NCI-H524 (cell line): ENCODE measurements around the gene JAZF1.
A peak's percentile ranks its signal among the peaks of the same experiment; 100 is the strongest.
"Not testable (repeated sequence)": the region's sequence is repeated elsewhere in the genome, so short reads cannot be mapped to it uniquely, and the experiment has no call there.

Experiments used
- DNase-seq, 2 experiments: peaks; one replicate each; lab custom pipeline; 2025; lab: John Stamatoyannopoulos, UW

JAZF1 gene

GRCh38 chr7:27912751-27913150, 267.8 kb downstream of the JAZF1 start:
- no peak for DNase-seq

GRCh38 chr7:27911920-27912319, 268.7 kb downstream of the JAZF1 start:
- peak in 1 of 2 experiments; percentile 20 for DNase-seq

DNA sequence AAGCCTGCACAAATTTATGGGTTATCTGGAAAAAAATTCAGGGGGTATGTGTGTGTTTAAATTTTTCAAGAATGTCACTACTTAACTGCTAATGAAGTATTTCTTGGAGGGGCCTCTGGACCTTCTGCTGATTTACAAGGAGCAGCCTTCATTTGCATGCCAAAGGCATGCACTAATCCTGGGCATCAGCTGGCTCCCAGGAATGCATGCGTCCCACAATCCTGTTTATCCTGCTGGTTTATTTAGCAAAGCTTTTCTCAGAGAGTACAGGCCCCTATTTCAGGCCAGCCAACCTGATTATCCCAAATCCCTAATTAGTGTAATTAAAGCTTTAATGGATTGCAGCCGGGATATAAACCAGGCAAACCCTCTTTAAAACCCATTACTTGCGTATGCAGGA, 270.3 kb downstream of the JAZF1 start:
- DNase-seq: peak; percentile 61 to 82

GRCh38 chr7:27908534-27909165, 271.9 kb downstream of the JAZF1 start:
- DNase-seq: no peak

DNA sequence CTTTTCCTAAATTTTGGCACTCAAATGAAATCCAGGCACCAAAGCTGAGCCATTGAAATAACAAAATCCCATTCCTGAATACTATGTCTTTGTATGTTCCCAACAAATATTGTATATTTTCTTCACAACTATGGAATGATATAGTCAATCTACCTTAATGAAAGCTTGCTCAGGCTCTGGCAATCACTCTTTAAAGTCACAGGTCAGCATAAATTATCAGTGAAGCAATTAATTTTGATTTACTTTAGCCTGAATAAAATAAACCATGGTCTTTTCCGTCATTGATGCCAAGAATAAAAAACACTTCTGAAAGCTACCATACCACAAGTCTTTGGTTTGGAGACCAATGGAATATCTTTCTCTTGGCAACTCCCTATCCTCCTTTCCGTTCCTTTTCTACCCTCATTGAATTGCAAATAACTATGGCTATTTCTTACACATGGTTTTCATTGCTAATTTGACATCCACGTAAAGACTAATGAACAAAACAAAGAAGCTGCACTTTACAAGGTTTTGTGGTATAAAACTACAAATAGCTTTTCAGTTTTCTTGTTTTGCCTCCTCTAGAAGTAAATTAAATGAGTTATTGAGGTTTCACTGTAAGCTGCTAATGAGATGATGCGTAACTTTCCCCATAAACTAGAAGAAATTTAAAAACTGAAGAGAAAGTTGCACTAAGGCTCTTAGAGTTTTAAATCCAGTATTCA, 274.1 kb downstream of the JAZF1 start:
- DNase-seq: no peak

- DNase-seq: no peak
Measured at GRCh38 chr7:27905951-27906350, 274.6 kb downstream of the JAZF1 start.

- no peak for DNase-seq
Measured at GRCh38 chr7:27901028-27901760, 279.4 kb downstream of the JAZF1 start.

- DNase-seq: no peak
Measured at GRCh38 chr7:27900006-27900405, 280.6 kb downstream of the JAZF1 start.

DNA sequence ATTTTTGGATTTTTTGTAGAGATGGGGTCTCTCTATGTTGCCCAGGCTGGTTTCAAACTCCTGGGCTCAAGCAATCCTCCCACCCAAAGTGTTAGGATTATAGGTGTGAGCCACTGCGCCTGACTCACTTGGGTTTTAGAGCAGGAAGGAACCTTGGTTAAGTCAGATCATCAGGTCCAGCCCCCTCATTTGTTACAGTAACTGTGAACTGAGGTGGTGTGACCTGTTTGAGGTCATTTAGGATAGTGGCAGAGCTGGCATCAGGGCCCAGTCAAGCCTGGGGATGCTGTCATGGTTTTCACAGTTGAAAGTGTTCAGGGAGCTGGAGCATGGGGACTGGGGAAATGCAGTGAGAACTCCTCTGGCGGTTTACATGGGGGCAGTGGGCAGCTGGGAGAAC, 281.0 kb downstream of the JAZF1 start:
- DNase-seq: no peak

DNA sequence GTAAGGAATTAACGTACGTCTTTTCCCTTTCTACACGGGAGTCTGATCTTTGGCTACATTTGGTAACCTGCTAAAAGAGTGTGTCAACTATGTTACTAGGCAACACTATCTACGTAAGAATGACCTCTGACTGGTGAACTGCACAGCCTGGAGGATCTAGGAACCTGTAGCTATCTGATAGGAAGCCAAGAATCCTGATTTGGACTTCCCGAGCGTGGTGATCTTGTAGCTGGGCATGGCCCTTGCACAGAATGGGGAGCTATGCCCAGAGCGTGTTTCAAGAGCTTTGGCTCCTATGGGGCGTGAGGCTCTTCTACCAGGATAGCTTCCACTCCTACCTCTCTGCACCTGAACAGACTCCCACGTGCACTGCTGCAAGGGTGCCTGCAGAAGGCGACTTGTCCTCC, 283.2 kb downstream of the JAZF1 start:
- DNase-seq: no peak

GRCh38 chr7:27897001-27897400, 283.6 kb downstream of the JAZF1 start:
- DNase-seq: no peak

DNA sequence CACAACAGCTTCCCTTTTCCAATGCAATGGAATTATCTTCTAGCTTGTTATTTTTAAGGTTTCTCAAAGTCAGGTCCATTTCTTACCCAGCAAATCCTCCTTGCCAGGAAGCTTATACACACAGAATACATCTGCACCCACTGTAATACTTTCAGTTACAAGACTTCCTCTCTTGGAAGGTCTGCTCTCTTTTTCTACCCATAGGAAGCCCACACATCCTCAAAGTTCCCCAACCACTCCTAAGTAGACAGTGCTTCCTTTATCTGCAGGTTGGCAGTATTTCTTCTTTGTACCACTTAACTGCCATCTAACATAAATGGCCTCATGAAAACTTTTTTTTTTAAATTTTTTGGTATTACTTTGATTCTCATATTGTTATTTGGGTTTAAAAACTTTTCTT, 285.0 kb downstream of the JAZF1 start:
- DNase-seq: no peak

DNA sequence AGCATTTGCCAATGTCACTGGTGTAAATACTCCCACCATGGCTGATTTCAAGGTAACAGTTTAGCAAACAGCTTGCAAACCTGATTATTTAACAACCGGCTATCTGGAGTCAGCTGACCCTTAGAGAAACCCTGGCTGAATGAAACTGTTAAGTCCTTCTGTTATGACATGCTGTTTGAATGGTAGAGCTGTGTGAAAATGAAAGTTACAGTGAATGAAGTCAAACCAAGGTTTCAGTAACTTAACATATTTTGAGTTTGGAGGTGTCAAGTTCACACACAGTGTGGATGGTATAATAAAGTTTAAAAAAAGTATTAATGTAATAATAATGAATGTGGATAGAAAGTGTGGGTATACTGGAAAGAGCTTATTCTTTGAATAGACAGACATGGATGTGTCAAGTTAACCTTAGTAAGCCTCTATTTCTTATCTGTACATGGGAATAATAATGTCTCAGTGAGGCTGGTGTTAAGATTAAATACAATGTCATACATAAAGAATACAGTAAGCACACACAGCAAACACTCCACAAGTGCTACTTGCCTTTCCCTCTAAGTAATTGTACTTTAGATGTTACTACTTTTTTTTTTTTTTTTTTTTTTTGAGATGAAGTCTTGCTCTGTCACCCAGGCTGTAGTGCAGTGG, 290.3 kb downstream of the JAZF1 start:
- no peak for DNase-seq

DNA sequence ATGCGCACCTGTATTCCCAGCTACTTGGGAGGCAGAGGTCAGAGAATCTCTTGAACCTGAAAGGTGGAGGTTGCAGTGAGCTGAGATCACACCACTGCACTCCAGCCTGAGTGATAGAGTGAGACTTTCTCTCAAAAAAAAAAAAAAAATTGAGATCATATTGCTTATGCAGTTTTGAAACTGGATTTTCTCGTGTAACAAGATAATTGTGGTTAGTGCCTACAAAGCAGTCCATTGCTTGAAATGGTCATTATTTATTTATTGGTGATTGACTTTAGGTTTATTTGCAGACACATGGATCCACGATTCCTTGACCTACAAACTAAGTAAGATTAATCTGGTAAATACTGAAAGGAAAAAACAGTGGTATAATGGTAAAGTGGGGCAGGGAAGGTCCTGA, 290.8 kb downstream of the JAZF1 start:
- DNase-seq: no peak

DNA sequence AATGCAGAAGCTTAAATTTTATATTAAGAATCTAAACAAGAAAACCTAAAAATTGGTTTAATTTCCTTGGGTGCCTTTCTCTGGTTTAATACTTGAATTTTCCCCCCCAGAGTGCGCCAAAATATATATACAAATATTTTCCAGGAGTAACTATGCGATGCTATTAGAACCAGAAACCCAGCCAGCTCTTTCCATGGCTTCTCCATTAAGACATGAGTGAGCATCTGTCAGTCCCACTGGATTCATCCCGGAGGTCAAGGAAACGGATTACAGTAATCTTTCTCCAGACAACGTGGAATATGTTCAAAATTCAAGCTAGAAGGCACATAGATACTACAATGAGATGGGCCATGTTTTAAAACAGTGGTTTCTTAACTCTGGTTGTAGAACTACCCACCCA, 291.9 kb downstream of the JAZF1 start:
- DNase-seq: peak in 1 of 2 experiments; percentile 49

DNA sequence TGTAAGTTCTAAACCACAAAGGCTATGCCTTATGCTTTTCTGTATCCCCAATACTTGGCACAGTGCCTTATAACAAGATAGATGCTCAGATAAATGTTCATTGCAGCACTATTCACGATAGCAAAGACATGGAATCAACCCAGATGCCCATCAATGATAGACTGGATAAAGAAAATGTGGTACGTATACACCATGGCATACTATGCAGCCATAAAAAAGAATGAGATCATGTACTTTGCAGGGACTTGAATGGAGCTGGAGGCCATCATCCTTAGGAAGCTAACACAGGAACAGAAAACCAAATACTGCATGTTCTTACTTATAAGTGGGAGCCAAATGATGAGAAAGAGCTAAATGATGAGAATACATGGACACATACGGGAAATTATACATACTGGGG, 293.9 kb downstream of the JAZF1 start:
- not testable (repeated sequence) for DNase-seq

DNA sequence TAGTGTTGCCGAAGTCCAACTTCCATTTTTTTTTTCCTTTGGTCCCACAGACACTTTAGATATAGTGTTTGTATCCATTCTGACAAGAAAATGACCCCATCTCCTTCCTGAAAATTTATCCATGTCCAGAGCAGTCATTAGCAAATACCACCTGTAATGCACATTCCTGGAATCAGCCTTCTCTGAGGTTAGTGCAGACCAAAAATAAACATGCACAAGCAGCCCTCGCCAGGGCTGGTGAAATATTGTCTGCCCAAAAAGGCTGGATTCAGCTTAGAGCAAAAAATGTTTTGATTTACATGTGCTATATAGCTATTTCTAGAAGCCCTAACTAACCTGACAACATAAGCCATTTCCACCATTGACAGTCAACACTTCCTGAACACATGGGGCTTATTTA, 294.9 kb downstream of the JAZF1 start:
- DNase-seq: no peak

GRCh38 chr7:27883696-27884095, 296.9 kb downstream of the JAZF1 start:
- no peak for DNase-seq

- no peak for DNase-seq
Measured at GRCh38 chr7:27876756-27877155, 303.8 kb downstream of the JAZF1 start.

DNA sequence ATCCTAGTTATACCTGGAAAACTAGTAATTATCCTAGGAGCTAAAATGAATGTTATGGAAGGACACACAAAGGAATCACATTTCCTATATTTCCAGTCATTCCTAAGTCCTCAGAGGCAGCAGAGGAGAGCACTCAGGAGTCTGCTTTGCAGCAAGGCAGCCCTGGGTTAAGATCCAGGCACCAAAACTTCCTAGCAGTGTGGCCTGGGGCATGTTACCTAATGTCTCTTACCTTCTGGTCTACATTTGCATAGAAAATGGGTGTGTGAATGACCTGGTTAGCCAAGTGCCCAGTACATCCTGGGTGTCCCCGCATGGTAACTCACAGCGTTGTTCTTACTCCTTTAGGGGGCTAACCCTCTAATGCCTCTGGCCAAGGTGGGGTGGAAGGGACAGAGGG, 304.8 kb downstream of the JAZF1 start:
- no peak for DNase-seq

DNA sequence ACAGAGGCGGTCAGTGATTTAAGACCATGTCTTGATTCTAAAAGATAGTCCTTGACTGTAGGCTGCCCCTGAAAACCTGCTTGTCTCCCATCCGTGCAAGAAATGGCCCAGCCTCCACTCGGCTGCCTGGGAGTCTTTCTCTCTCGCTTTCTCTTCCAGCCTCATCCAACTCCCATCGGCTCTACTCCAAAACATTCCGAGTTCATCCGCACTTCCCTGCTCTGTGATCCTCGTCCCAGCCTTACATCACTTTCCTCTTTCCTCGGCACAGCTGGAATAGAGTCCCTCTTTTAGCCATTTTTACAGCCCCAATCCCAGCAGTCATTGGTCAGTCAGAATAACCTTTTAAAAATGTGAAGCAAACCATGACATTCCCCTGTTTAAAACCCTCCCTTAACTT, 305.5 kb downstream of the JAZF1 start:
- no peak for DNase-seq
